HG02763 (cell line): ENCODE measurements around the gene ATP6V0D1.
A peak's percentile ranks its signal among the peaks of the same experiment; 100 is the strongest.
"Not testable (repeated sequence)": the region's sequence is repeated elsewhere in the genome, so short reads cannot be mapped to it uniquely, and the experiment has no call there.

Experiments
- ATAC-seq: cut with Tn5 transposase; IDR thresholded peaks from one replicate; pipeline ENCODE4 v1.9.1; 2021; ENCODE audit warnings: mild to moderate bottlenecking, moderate library complexity; ENCODE audit not compliant: unreplicated experiment

The ATP6V0D1 gene

GRCh38 chr16:67504031-67505021 is 23.4 kb upstream of the ATP6V0D1 start:
- ATAC-seq, result no peak

- ATAC-seq, result no peak
Observed at GRCh38 chr16:67499106-67499505, 18.1 kb upstream of the ATP6V0D1 start.

GRCh38 chr16:67490335-67491096 is 9.6 kb upstream of the ATP6V0D1 start:
- no peak for ATAC-seq

- peak; percentile 17 for ATAC-seq
Observed at GRCh38 chr16:67489401-67490083, 8.6 kb upstream of the ATP6V0D1 start.

GRCh38 chr16:67487561-67487960 is 6.6 kb upstream of the ATP6V0D1 start:
- not testable (repeated sequence) for ATAC-seq

GRCh38 chr16:67486805-67487204 is 5.8 kb upstream of the ATP6V0D1 start:
- ATAC-seq, result no peak

GRCh38 chr16:67483731-67484525 is 3.0 kb upstream of the ATP6V0D1 start:
- ATAC-seq, result no peak

- no peak for ATAC-seq
Observed at GRCh38 chr16:67483150-67483549, 2.2 kb upstream of the ATP6V0D1 start, which contains the start of gene AGRP. TSS of gene AGRP (minus strand) at chr16:67483547. CDS start at chr16:67483398, 149 bp downstream.

GRCh38 chr16:67482233-67482924 is 1.4 kb upstream of the ATP6V0D1 start:
- ATAC-seq, result no peak

- ATAC-seq, result peak; percentile 4
Observed at GRCh38 chr16:67481561-67482232, 740 bp upstream of the ATP6V0D1 start.

GRCh38 chr16:67477960-67478554 is 2.9 kb downstream of the ATP6V0D1 start:
- ATAC-seq, result no peak

- ATAC-seq, result no peak
Observed at GRCh38 chr16:67474551-67475455, 6.2 kb downstream of the ATP6V0D1 start.

GRCh38 chr16:67471758-67472384 is 9.1 kb downstream of the ATP6V0D1 start:
- no peak for ATAC-seq

GRCh38 chr16:67470359-67470758 is 10.6 kb downstream of the ATP6V0D1 start:
- no peak for ATAC-seq

GRCh38 chr16:67468731-67469130 is 12.2 kb downstream of the ATP6V0D1 start:
- no peak for ATAC-seq

GRCh38 chr16:67466581-67466980 is 14.4 kb downstream of the ATP6V0D1 start:
- no peak for ATAC-seq

- no peak for ATAC-seq
Observed at GRCh38 chr16:67464565-67464964, 16.4 kb downstream of the ATP6V0D1 start.
